ENCODE data around the gene ALOXE3. TPM values are rescaled to one million over a fixed set of nuclear protein-coding genes. Genes with fewer than 3 reads are reported as not detected.

Gene ALOXE3
- total and polyA plus RNA-seq, 3 experiments from 2014 or later: not detected

- peak in 1 of 5 donors; percentile 33 for DNase-seq
- POLR2A ChIA-PET: interaction anchor here (0.5 kb wide), 1 partner anchor 991 kb away, joined by 4 read pairs; no protein-coding TSS in a partner anchor
- CTCF ChIA-PET: interaction anchor here (0.8 to 4.5 kb wide), 24 partner anchors 8 to 385 kb away, joined by 3 to 33 read pairs (median 8); partner anchors contain the start of genes PER1, SLC25A35 and TP53
- Mint-ChIP-seq H3K36me3 (no peaks in the 10 kb centered on the region), H3K27ac (peak overlapping the region in 5 of 8 donors; percentile 51 to 75 (median 58)), H3K4me1 (peaks cover 16 to 25% (median 19%) of the 10 kb centered on the region in 3 donors), H3K27me3 (peaks cover 38 to 47% of the 10 kb centered on the region in 2 donors), H3K9me3 (peaks cover 0 to 1% (median 0%) of the 10 kb centered on the region in 5 donors), H3K4me3 (peak overlapping the region; percentile 18 to 86 (median 79))
- peaks cover 23% of the 10 kb centered on the region for H3K4me1 ChIP-seq (ENCODE audit: insufficient read depth, low read length)
- peak overlapping the region; percentile 51 for H3K4me3 ChIP-seq (ENCODE audit: low read length)
- H3K36me3 ChIP-seq (ENCODE audit: insufficient read depth, low read length): no peaks in the 10 kb centered on the region
- H3K27me3 ChIP-seq (ENCODE audit: insufficient read depth, low read length, poor library complexity, severe bottlenecking): peaks cover 17% of the 10 kb centered on the region
- no peaks in the 10 kb centered on the region for H3K9me3 ChIP-seq (ENCODE audit: low read length)
- H3K27ac ChIP-seq (ENCODE audit: low read depth, low read length): no peak overlapping the region
Observed at GRCh38 chr17:8072729-8073461, 45.4 kb downstream of the ALOXE3 start.

GRCh38 chr17:8072341-8072728 lies 46.0 kb downstream of the ALOXE3 start:
- Mint-ChIP-seq H3K27ac (peak overlapping the region in 5 of 8 donors; percentile 51 to 75 (median 56)), H3K9me3 (peaks cover 0 to 1% (median 0%) of the 10 kb centered on the region in 5 donors), H3K4me3 (peak overlapping the region; percentile 18 to 86 (median 79)), H3K27me3 (peaks cover 38 to 47% of the 10 kb centered on the region in 2 donors), H3K36me3 (no peaks in the 10 kb centered on the region), H3K4me1 (peaks cover 16 to 25% (median 19%) of the 10 kb centered on the region in 3 donors)
- CTCF ChIA-PET: interaction anchor here (0.9 to 4.5 kb wide), 5 partner anchors 11 to 232 kb away, joined by 3 to 26 read pairs (median 8); no protein-coding TSS in a partner anchor
- no peaks in the 10 kb centered on the region for H3K9me3 ChIP-seq (ENCODE audit: low read length)
- H3K27ac ChIP-seq (ENCODE audit: low read depth, low read length): no peak overlapping the region
- H3K27me3 ChIP-seq (ENCODE audit: insufficient read depth, low read length, poor library complexity, severe bottlenecking): peaks cover 17% of the 10 kb centered on the region
- no peaks in the 10 kb centered on the region for H3K36me3 ChIP-seq (ENCODE audit: insufficient read depth, low read length)
- no peak for DNase-seq
- no peak overlapping the region for H3K4me3 ChIP-seq (ENCODE audit: low read length)
- POLR2A ChIA-PET: no interaction called here
- peaks cover 23% of the 10 kb centered on the region for H3K4me1 ChIP-seq (ENCODE audit: insufficient read depth, low read length)

GRCh38 chr17:8071496-8071895 lies 46.8 kb downstream of the ALOXE3 start:
- H3K4me1 Mint-ChIP-seq: peaks cover 16 to 25% (median 19%) of the 10 kb centered on the region in 3 donors
- CTCF ChIA-PET: interaction anchor here (0.9 to 4.5 kb wide), 6 partner anchors 8 to 232 kb away, joined by 3 to 26 read pairs (median 12); no protein-coding TSS in a partner anchor
- H3K27me3 ChIP-seq (ENCODE audit: insufficient read depth, low read length, poor library complexity, severe bottlenecking): peaks cover 17% of the 10 kb centered on the region
- no peaks in the 10 kb centered on the region for H3K36me3 ChIP-seq (ENCODE audit: insufficient read depth, low read length)
- no peak for DNase-seq
- H3K4me3 ChIP-seq (ENCODE audit: low read length): no peak overlapping the region
- no peaks in the 10 kb centered on the region for H3K9me3 ChIP-seq (ENCODE audit: low read length)
- peaks cover 38 to 47% of the 10 kb centered on the region in 2 donors for H3K27me3 Mint-ChIP-seq
- peaks cover 0 to 1% (median 0%) of the 10 kb centered on the region in 5 donors for H3K9me3 Mint-ChIP-seq
- peaks cover 23% of the 10 kb centered on the region for H3K4me1 ChIP-seq (ENCODE audit: insufficient read depth, low read length)
- H3K4me3 Mint-ChIP-seq: no peak overlapping the region
- POLR2A ChIA-PET: no interaction called here
- no peaks in the 10 kb centered on the region for H3K36me3 Mint-ChIP-seq
- H3K27ac Mint-ChIP-seq: no peak overlapping the region
- no peak overlapping the region for H3K27ac ChIP-seq (ENCODE audit: low read depth, low read length)

- Mint-ChIP-seq H3K4me3 (no peak overlapping the region), H3K4me1 (peaks cover 16 to 23% (median 17%) of the 10 kb centered on the region in 3 donors), H3K36me3 (no peaks in the 10 kb centered on the region), H3K27ac (no peak overlapping the region), H3K27me3 (peaks cover 35 to 37% of the 10 kb centered on the region in 2 donors), H3K9me3 (peaks cover 0 to 1% (median 0%) of the 10 kb centered on the region in 5 donors)
- Histone ChIP-seq H3K27ac (ENCODE audit: low read depth, low read length) (no peak overlapping the region), H3K4me3 (ENCODE audit: low read length) (no peak overlapping the region), H3K9me3 (ENCODE audit: low read length) (no peaks in the 10 kb centered on the region), H3K27me3 (ENCODE audit: insufficient read depth, low read length, poor library complexity, severe bottlenecking) (peaks cover 9% of the 10 kb centered on the region), H3K4me1 (ENCODE audit: insufficient read depth, low read length) (peaks cover 23% of the 10 kb centered on the region), H3K36me3 (ENCODE audit: insufficient read depth, low read length) (no peaks in the 10 kb centered on the region)
- no peak for DNase-seq
- ChIA-PET CTCF (interaction anchor here (1.5 to 4.5 kb wide), 4 partner anchors 8 to 24 kb away, joined by 4 to 26 read pairs (median 20); no protein-coding TSS in a partner anchor), POLR2A (interaction anchor here (1.2 kb wide), 1 partner anchor 9 kb away, joined by 3 read pairs; no protein-coding TSS in a partner anchor)
Observed at GRCh38 chr17:8069587-8069860, 48.8 kb downstream of the ALOXE3 start.

DNA sequence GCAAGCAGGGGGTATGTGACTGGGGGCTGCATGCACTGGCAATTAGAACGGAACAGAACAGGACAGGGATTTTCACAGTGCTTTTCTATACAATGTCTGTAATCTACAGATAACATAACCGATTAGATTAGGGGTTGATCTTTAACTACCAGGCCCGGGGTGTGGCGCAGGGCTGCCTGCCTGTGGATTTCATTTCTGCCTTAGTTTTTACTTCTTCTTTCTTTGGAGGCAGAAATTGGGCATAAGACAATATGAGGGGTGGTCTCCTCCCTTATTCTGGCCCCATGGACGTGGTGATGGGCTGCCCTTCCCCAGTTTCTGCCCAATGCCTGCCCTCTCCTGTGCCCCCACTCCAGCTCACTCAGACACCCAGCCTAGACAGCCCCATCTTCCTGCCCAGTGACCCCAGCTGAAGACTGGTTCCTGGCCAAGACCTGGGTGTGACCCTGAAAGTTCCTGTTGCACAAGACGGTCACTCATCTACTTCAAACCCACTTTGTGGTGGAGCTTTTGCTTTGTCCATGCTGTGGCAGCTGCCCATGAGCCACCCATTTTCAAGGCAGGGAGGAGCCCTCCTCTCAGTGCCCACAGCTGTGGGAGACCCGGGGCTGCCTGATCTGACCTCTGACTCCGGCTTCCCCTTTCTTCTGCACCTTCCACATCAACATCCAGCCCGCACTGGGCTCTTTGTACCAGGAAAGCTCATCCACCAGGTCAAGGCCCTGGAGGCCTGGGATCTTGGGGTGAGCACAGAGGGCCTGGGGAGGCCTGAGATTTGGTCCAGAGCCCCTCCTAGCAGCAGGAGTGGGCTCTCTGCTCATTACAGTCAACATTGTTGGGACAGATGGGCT lies 49.4 kb downstream of the ALOXE3 start:
- H3K27ac Mint-ChIP-seq: no peak overlapping the region
- no peaks in the 10 kb centered on the region for H3K36me3 Mint-ChIP-seq
- peaks cover 3% of the 10 kb centered on the region for H3K27me3 ChIP-seq (ENCODE audit: insufficient read depth, low read length, poor library complexity, severe bottlenecking)
- no peak overlapping the region for H3K4me3 ChIP-seq (ENCODE audit: low read length)
- H3K4me1 ChIP-seq (ENCODE audit: insufficient read depth, low read length): peaks cover 20% of the 10 kb centered on the region
- ChIA-PET POLR2A (interaction anchor here (1.2 kb wide), 1 partner anchor 9 kb away, joined by 3 read pairs; no protein-coding TSS in a partner anchor), CTCF (interaction anchor here (1.5 to 4.5 kb wide), 4 partner anchors 8 to 24 kb away, joined by 4 to 26 read pairs (median 20); no protein-coding TSS in a partner anchor)
- H3K9me3 ChIP-seq (ENCODE audit: low read length): no peaks in the 10 kb centered on the region
- no peak overlapping the region for H3K4me3 Mint-ChIP-seq
- peaks cover 12 to 18% (median 16%) of the 10 kb centered on the region in 3 donors for H3K4me1 Mint-ChIP-seq
- H3K27ac ChIP-seq (ENCODE audit: low read depth, low read length): no peak overlapping the region
- peaks cover 31 to 32% of the 10 kb centered on the region in 2 donors for H3K27me3 Mint-ChIP-seq
- H3K9me3 Mint-ChIP-seq: peaks cover 0 to 1% (median 0%) of the 10 kb centered on the region in 5 donors
- DNase-seq: no peak
- no peaks in the 10 kb centered on the region for H3K36me3 ChIP-seq (ENCODE audit: insufficient read depth, low read length)

- H3K9me3 ChIP-seq (ENCODE audit: low read length): no peaks in the 10 kb centered on the region
- Mint-ChIP-seq H3K36me3 (no peaks in the 10 kb centered on the region), H3K4me1 (peaks cover 3 to 7% (median 5%) of the 10 kb centered on the region in 3 donors), H3K9me3 (no peaks in the 10 kb centered on the region), H3K4me3 (no peak overlapping the region), H3K27ac (peak overlapping the region in 1 of 8 donors; percentile 13), H3K27me3 (peaks cover 31 to 35% of the 10 kb centered on the region in 2 donors)
- H3K27me3 ChIP-seq (ENCODE audit: insufficient read depth, low read length, poor library complexity, severe bottlenecking): peaks cover 7% of the 10 kb centered on the region
- CTCF ChIA-PET: no interaction called here
- no peak overlapping the region for H3K4me3 ChIP-seq (ENCODE audit: low read length)
- H3K36me3 ChIP-seq (ENCODE audit: insufficient read depth, low read length): no peaks in the 10 kb centered on the region
- H3K4me1 ChIP-seq (ENCODE audit: insufficient read depth, low read length): peaks cover 9% of the 10 kb centered on the region
- H3K27ac ChIP-seq (ENCODE audit: low read depth, low read length): no peak overlapping the region
- DNase-seq: no peak
- POLR2A ChIA-PET: no interaction called here
Observed at GRCh38 chr17:8067806-8068205, 50.5 kb downstream of the ALOXE3 start.

GRCh38 chr17:8066841-8067775 lies 51.2 kb downstream of the ALOXE3 start:
- no peak overlapping the region for H3K4me3 ChIP-seq (ENCODE audit: low read length)
- H3K27ac ChIP-seq (ENCODE audit: low read depth, low read length): no peak overlapping the region
- no peaks in the 10 kb centered on the region for H3K36me3 ChIP-seq (ENCODE audit: insufficient read depth, low read length)
- POLR2A ChIA-PET: no interaction called here
- H3K4me3 Mint-ChIP-seq: no peak overlapping the region
- H3K9me3 ChIP-seq (ENCODE audit: low read length): no peaks in the 10 kb centered on the region
- H3K27me3 Mint-ChIP-seq: peaks cover 32 to 33% of the 10 kb centered on the region in 2 donors
- no peaks in the 10 kb centered on the region for H3K36me3 Mint-ChIP-seq
- H3K27me3 ChIP-seq (ENCODE audit: insufficient read depth, low read length, poor library complexity, severe bottlenecking): peaks cover 7% of the 10 kb centered on the region
- no peaks in the 10 kb centered on the region for H3K9me3 Mint-ChIP-seq
- no peak for DNase-seq
- CTCF ChIA-PET: no interaction called here
- H3K4me1 ChIP-seq (ENCODE audit: insufficient read depth, low read length): peaks cover 2% of the 10 kb centered on the region
- H3K27ac Mint-ChIP-seq: peak overlapping the region in 1 of 8 donors; percentile 81
- peaks cover 0 to 5% (median 0%) of the 10 kb centered on the region in 3 donors for H3K4me1 Mint-ChIP-seq

Data from CD8-positive, alpha-beta memory T cell (primary cell).